ENCODE results near the gene CWF19L2.
"Not testable (repeated sequence)": the region's sequence is repeated elsewhere in the genome, so short reads cannot be mapped to it uniquely, and the experiment has no call there.

The CWF19L2 gene

GRCh38 chr11:107438148-107438547 is 19.5 kb downstream of the CWF19L2 start:
- no peak for DNase-seq (ENCODE audit: low spot score)

DNA sequence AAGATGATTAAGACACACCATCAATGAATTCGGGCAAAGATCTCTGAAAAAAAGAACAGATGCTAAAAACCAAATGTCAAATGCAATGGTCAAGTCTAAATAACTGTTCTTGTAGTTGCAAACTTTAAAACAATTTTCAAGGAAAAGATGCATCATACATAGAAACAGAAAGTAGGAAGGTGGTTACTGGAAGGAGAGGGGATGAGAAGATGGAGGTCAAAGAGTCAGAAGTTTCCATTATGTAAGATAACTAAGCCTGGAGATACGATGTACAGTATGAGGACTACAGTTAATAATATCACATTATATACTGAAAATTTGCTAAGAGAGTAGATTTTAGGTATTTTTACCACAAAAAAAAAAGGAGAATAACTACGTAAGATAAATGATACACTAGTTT is 27.1 kb downstream of the CWF19L2 start:
- no peak for DNase-seq (ENCODE audit: low spot score)

DNA sequence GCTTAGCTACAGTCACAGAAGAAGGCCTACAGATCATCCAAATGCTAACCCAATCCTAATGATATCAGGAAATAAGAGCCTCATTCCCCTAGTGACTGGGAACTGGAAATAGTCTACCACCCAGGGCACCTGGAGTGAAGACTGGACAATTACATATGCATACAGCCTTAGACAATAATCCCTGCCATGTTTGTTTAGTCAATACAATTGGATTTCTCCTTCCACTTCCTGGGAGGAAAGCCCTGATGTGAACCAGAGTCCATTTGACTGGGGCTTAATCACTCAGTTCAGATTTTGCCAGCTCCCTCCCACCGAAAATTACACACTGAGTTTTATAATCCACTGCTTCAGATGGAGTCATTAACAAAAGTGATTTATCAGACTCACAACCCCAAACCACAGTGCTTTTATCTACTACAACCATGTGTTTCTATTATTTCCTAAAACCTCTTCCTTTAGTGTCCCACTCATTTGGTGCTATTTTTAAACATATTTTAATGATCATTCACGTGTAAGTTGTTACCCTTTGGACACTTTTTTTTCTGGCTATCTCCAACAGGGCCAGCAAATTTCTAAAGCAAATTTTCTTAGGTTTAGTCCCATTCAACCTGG is 29.9 kb downstream of the CWF19L2 start:
- no peak for DNase-seq (ENCODE audit: low spot score)

GRCh38 chr11:107413352-107413751 is 44.3 kb downstream of the CWF19L2 start:
- DNase-seq (ENCODE audit: low spot score) = no peak

GRCh38 chr11:107408762-107409211 is 48.8 kb downstream of the CWF19L2 start:
- no peak for DNase-seq (ENCODE audit: low spot score)

DNA sequence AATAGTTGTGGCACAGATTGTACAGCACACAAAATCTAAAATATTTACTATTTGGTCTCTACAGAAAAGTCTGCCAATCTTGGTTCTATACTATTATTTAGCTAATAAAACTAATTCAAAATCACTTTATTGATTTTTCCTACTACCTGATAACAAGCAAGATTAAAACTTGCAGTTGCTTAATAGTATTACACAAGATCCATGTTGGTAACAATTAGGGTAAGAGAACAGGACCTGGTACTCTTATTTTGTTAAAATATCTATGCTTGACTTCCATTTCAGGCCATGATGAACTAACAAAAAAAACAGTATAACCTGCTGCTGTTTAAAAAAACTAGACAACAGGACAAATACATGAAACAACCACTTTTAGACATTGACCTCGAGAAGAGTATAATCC is 52.4 kb downstream of the CWF19L2 start:
- no peak for DNase-seq (ENCODE audit: low spot score)

DNA sequence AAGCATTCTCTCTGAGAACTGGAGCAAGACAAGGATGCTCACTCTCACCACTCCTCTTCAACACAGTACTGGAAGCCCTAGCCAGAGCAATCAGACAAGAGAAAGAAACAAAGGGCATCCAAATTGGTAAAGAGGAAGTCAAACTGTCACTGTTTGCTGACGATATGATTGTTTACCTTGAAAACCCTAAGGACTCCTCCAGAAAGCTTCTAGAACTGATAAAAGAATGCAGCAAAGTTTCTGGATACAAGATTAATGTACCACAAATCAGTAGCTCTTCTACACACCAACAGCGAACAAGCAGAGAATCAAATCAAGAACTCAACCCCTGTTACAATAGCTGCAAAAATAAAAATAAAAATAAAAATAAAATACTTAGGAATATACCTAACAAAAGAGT is 56.5 kb downstream of the CWF19L2 start:
- DNase-seq (ENCODE audit: low spot score) = not testable (repeated sequence)

- DNase-seq (ENCODE audit: low spot score) = peak; percentile 40
Observed at GRCh38 chr11:107397357-107397756, 60.3 kb downstream of the CWF19L2 start.

DNA sequence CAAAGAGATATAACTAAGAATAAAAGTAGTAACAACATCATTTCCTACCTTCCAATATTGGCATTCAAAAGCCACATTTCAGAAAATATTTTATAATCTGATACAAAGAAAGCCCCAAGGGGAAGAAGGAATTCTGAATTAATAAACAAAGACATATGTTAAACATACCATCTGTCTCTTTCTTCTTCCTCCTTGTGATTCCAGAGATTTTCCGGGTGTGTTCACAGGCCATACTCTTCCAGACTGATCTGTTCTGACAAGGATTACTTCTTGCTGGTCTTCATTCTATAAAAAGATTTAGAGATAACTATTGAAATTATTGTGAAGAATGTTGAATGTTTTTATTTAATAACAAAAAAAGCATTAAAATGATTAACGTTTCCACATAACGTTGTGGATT is 65.0 kb downstream of the CWF19L2 start:
- DNase-seq (ENCODE audit: low spot score) = no peak

DNA sequence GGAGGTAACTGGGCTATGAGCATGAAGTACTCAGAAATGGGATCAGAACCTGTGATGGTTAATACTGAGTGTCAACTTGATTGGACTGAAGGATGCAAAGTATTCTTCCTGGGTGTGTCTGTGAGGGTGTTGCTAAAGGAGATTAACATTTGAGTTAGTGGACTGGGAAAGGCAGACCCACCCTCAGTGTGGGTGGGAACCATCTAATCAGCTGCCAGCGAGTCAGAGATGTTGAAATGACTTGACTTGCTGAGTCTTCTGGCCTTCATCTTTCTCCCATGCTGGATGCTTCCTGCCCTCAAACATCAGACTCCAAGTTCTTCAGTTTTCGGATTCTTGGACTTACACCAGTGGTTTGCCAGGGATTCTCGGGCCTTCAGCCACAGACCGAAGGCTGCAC is 66.9 kb downstream of the CWF19L2 start:
- DNase-seq (ENCODE audit: low spot score) = not testable (repeated sequence)

GRCh38 chr11:107387666-107388065 is 70.0 kb downstream of the CWF19L2 start:
- DNase-seq (ENCODE audit: low spot score) = no peak

DNA sequence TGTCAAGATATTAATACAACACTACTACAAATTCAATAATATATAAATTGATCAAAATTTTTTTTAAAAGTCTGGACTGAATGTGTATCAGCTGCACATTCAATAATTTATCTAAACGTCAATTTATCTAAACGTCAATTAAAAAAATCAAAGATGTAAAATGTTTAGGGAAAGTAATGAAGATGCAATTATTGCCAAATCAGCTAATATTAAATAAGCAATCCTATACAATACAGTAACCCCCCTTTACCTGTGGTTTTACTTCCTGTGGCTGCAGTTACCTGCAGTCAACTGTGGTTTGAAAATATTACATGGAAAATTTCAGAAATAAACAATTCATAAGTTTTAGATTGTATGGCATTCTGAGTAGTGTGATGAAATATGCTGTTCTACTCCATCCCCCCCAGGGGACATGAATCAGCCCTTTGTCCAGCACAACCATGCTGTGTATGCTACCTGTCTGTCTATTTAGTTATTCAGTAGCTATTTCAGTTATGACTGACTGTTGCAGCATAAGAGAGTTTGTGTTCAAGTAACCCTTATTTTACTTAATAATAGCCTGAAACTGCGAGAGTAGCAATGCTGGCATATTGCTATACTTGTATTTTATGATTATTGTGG is 72.2 kb downstream of the CWF19L2 start:
- DNase-seq (ENCODE audit: low spot score) = no peak

DNA sequence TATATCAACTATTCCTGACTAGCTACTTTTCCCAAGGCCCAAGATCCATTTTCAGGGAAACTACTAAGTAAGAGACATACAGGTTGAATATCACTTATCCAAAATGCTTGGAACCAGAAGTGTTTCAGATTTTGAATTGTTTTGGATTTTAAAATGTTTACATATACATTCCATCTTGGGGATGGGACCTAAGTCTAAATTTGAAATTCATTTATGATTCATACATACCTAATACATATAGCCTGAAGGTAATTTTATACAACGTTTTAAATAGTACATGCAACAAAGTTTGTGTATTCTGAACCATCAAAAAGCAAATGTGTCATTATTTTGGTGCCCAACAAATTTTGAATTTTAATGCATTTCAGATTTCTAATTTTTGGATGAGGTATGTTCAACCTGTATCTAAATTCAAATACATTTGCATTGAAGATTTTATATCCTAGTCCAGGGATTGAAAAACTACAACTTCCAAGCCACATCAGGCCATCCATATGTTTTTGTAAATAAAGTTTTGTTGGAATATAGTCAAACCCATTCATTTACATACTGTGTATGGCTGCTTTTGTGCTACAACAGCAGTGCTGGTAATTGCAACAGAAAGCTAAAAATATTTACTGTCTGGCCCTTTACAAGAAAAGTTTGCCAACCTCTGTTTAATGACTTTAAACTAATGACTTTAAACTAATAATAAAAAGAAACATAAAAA is 73.3 kb downstream of the CWF19L2 start:
- DNase-seq (ENCODE audit: low spot score) = no peak

DNA sequence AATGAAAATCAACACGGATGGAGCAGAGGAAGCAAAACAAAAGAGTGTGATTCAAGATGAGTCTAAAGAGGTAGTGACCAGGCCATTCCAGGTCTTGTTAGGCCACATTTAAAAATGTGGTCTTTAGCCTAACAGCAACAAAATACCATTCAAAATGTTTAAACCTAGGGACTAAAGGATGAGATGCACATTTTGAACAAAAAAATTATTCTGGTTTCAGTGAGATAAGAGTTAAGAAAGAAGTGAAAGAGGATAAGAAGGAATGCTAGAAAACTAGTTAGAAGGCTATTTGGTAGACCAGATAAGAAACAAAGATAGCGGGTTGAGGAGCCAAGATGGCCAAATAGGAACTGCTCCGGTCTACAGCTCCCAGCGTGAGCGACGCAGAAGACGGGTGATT is 85.2 kb downstream of the CWF19L2 start:
- no peak for DNase-seq (ENCODE audit: low spot score)

GRCh38 chr11:107370390-107370789 is 87.2 kb downstream of the CWF19L2 start:
- no peak for DNase-seq (ENCODE audit: low spot score)

- no peak for DNase-seq (ENCODE audit: low spot score)
Observed at GRCh38 chr11:107359701-107360100, 97.9 kb downstream of the CWF19L2 start.

- no peak for DNase-seq (ENCODE audit: low spot score)
Observed at GRCh38 chr11:107357877-107358276, 99.7 kb downstream of the CWF19L2 start.

DNA sequence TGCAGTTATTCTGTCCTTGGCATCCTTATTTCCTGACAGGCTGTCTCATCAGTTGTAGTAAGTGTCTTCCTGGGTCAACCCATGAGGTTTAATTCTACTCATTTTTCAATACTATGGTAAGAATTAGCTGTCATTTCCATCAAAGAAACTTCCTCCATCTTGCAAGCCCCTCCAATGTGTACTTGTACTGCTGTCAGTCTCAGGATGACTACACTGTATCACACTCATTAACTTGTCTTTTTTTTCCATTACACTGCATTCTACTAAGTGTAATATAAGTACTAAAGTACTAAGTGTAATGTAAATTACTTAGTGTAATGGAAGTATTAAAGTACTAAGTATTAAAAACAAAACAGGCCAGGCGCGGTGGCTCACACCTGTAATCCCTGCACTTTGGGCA is 102.8 kb downstream of the CWF19L2 start:
- no peak for DNase-seq (ENCODE audit: low spot score)

DNA sequence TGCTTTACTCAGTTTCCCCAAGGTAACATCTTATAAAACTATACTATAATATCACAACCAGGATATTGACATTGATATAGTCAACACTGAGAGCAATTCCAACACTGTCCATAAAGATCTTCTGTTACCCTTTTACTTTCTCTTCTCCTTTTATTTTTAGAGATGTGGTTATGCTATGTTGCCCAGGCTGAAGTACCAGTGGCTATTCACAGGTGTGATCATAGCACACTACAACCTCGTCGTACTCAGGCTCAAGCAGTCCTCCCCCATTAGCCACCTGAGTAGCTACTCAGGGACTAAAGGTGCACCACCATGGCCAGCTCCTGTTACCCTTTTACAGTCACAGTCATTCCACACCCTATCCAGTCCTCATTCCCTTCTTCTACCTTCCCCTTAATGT is 119.7 kb downstream of the CWF19L2 start:
- DNase-seq (ENCODE audit: low spot score) = no peak

DNA sequence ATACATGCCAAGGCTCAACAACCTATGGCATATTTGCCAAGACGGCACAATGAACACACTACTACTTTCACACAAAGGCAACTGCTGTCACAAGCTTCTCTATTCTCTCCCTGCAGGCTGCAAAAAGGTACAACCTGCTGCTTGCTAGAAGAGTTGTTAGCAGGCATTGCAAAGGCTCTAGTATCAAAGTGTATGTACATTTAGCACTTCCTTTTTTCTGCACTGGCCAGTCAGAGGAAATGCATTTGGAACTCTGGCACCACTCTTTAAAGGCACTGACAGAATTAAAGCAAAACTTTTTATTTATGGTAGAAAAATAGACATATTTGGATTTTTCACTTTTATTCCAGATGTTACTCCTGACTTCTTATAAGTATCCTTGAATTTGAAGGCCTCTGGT is 125.9 kb downstream of the CWF19L2 start:
- DNase-seq (ENCODE audit: low spot score) = no peak

GRCh38 chr11:107329164-107329563 is 128.5 kb downstream of the CWF19L2 start:
- no peak for DNase-seq (ENCODE audit: low spot score)

DNA sequence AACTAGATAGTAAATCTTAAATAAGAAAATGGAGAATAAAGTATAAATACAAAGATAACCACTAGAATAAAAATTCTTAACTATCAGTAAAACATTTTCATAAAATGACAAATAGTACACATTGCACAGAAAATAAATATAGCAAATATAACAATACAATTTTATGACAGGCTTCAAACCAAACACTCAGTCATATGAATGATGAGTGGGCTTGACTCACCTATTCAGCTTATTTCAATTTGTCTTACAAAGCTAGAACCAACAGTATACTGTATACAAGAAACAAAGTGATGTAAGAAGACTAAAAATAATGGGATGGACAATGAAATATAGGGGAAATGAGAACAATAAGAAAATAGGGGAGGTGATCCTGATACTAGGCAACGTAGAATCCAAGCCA is 141.2 kb downstream of the CWF19L2 start:
- no peak for DNase-seq (ENCODE audit: low spot score)

DNA sequence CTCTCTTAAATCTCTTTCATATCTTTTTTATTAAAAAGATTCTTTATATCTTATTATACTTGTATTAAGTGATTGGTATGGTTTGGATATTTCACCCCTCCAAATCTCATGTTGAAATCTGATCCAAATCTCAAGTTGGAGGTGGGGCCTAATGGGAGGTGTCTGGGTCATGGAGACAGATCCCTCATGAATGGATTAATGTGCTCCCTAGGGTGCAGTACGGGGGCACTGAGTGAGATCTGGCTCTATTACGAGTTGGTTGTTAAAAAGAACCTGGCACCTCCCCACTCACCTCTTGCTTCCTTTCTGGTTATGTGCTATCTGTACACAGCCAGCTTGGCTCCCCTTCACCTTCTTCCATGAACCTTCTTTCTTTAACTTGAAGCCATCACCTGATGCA is 149.6 kb downstream of the CWF19L2 start:
- no peak for DNase-seq (ENCODE audit: low spot score)

- no peak for DNase-seq (ENCODE audit: low spot score)
Observed at GRCh38 chr11:107301878-107302277, 155.7 kb downstream of the CWF19L2 start.

All from iPS-NIHi11 (cell line).